Left forelimb (tissue), 1 donor: ENCODE measurements around the gene SCYL1.
A peak's percentile ranks its signal among the peaks of the same experiment; 100 is the strongest.

ENCODE experiments used
- DNase-seq: peaks from one replicate; pipeline ENCODE4 v3.0.0-alpha.2; 2018; ENCODE audit warnings: low spot score

SCYL1 gene

GRCh38 chr11:65524741-65525545 lies at the start of gene SCYL1:
Gene SCYL1, plus strand, starts transcription at chr11:65525083. Its CDS starts 71 bp downstream, at chr11:65525154.
- DNase-seq = peak; percentile 95

GRCh38 chr11:65476632-65477148 lies 48.2 kb upstream of the SCYL1 start:
- no peak for DNase-seq

- peak; percentile 97 for DNase-seq
Measured at GRCh38 chr11:65477149-65477965, 47.5 kb upstream of the SCYL1 start.

- no peak for DNase-seq
Measured at GRCh38 chr11:65478388-65479183, 46.3 kb upstream of the SCYL1 start.

- DNase-seq = no peak
Measured at GRCh38 chr11:65479184-65480145, 45.4 kb upstream of the SCYL1 start.

GRCh38 chr11:65482306-65482850 lies 42.5 kb upstream of the SCYL1 start:
- DNase-seq = no peak

- no peak for DNase-seq
Measured at GRCh38 chr11:65485920-65486219, 39.0 kb upstream of the SCYL1 start.

- DNase-seq = no peak
Measured at GRCh38 chr11:65486570-65487466, 38.1 kb upstream of the SCYL1 start.

GRCh38 chr11:65487467-65488272 lies 37.2 kb upstream of the SCYL1 start:
- DNase-seq = peak; percentile 95

- no peak for DNase-seq
Measured at GRCh38 chr11:65488273-65489034, 36.4 kb upstream of the SCYL1 start.

GRCh38 chr11:65489035-65489705 lies 35.7 kb upstream of the SCYL1 start:
- DNase-seq = peak; percentile 75

GRCh38 chr11:65489706-65490320 lies 35.1 kb upstream of the SCYL1 start:
- peak; percentile 82 for DNase-seq

- DNase-seq = no peak
Measured at GRCh38 chr11:65491163-65491465, 33.8 kb upstream of the SCYL1 start.

GRCh38 chr11:65491614-65492386 lies 33.1 kb upstream of the SCYL1 start:
- DNase-seq = no peak

- DNase-seq = no peak
Measured at GRCh38 chr11:65492387-65492636, 32.6 kb upstream of the SCYL1 start.

- DNase-seq = peak; percentile 82
Measured at GRCh38 chr11:65492637-65493366, 32.1 kb upstream of the SCYL1 start.
